SK-N-SH (cell line): ENCODE results near the gene RBBP8. TPM values are rescaled to one million over a fixed set of nuclear protein-coding genes. Genes with fewer than 3 reads are reported as not detected.

ENCODE experiments used
- CTCF ChIA-PET: fragments of 300-600, 350-600 bp; formaldehyde crosslinking; extraction: SDS; loops from one replicate; lab custom pipeline; 2021; lab: Yijun Ruan, JAX
- POLR2A ChIA-PET: fragments of 350-600 bp; sonication (Branson Sonifier 250); formaldehyde crosslinking; extraction: SDS; loops from one replicate; lab custom pipeline; 2020; ENCODE audit warnings: antibody characterized with exemption, inconsistent platforms; lab: Yijun Ruan, JAX
- DNase-seq: peaks from one replicate; pipeline ENCODE4 v3.0.0; 2012
- H2AFZ ChIP-seq: fragments of 200-600 bp; sonication (generic); 2 replicates; pipeline ENCODE4 v1.8.1; 2016; ENCODE audit warnings: antibody characterized with exemption, mild to moderate bottlenecking, low read depth
- H3F3A ChIP-seq: fragments of 200-600 bp; sonication (generic); replicated peaks from 2 replicates; pipeline ENCODE3; 2016; ENCODE audit warnings: antibody characterized with exemption, mild to moderate bottlenecking; ENCODE audit not compliant: insufficient read depth
- H3K27ac ChIP-seq, 2 experiments: fragments of 200-500 bp in 1 of 2; fragments of 200-600 bp in 1 of 2; sonication (Bioruptor generic) in 1 of 2; sonication (generic), shearing (Covaris generic) in 1 of 2; 2 replicates each; pipeline versions ENCODE4 v1.5.1 to v1.6.1; 2014 to 2016; ENCODE audit warnings: low read depth in 2 of 2, inconsistent platforms in 1 of 2, low read length in 1 of 2, mild to moderate bottlenecking in 1 of 2, mixed read lengths in 1 of 2
- H3K27me3 ChIP-seq: fragments of 200-600 bp; sonication (generic), shearing (Covaris generic); 2 replicates; pipeline ENCODE4 v1.6.1; 2016; ENCODE audit warnings: mixed run types; ENCODE audit not compliant: insufficient read depth
- H3K36me3 ChIP-seq, 2 experiments: fragments of 200-500 bp in 1 of 2; fragments of 200-600 bp in 1 of 2; sonication (Bioruptor generic) in 1 of 2; sonication (generic) in 1 of 2; replicated peaks in 1 of 2; 2 replicates each; pipeline versions ENCODE3 to v1.5.1; 2014 to 2016; ENCODE audit warnings: low read length in 1 of 2, mild to moderate bottlenecking in 1 of 2; ENCODE audit not compliant: insufficient read depth in 2 of 2, control insufficient read depth in 1 of 2
- H3K4me1 ChIP-seq, 2 experiments: fragments of 200-500 bp in 1 of 2; fragments of 200-600 bp in 1 of 2; sonication (Bioruptor generic) in 1 of 2; sonication (generic), shearing (Covaris generic) in 1 of 2; 2 replicates each; pipeline versions ENCODE4 v1.5.1 to v1.6.1; 2014 to 2016; ENCODE audit warnings: low read depth in 1 of 2, low read length in 1 of 2, mixed run types in 1 of 2; ENCODE audit not compliant: insufficient read depth in 2 of 2, control insufficient read depth in 1 of 2
- H3K4me2 ChIP-seq: fragments of 200-600 bp; sonication (generic), shearing (Covaris generic); 2 replicates; pipeline ENCODE4 v1.6.1; 2017; ENCODE audit warnings: mixed run types
- H3K4me3 ChIP-seq, 2 experiments: fragments of 200-500 bp in 1 of 2; fragments of 200-600 bp in 1 of 2; sonication (Bioruptor generic) in 1 of 2; sonication (generic), shearing (Covaris generic) in 1 of 2; 2 replicates each; pipeline versions ENCODE4 v1.5.1 to v1.8.1; 2014 to 2016; ENCODE audit warnings: low read depth in 2 of 2, inconsistent platforms in 1 of 2, low read length in 1 of 2, mild to moderate bottlenecking in 1 of 2, mixed read lengths in 1 of 2, moderate library complexity in 1 of 2
- H3K79me2 ChIP-seq: fragments of 200-600 bp; sonication (generic); 2 replicates; pipeline ENCODE4 v1.8.1; 2017; ENCODE audit warnings: mild to moderate bottlenecking; ENCODE audit not compliant: insufficient read depth
- H3K9ac ChIP-seq: fragments of 200-600 bp; sonication (generic); 2 replicates; pipeline ENCODE4 v1.6.1; 2017; ENCODE audit warnings: mixed run types
- H3K9me2 ChIP-seq: fragments of 200-600 bp; sonication (generic); 2 replicates; pipeline ENCODE4 v1.6.1; 2017; ENCODE audit warnings: mixed run types
- H3K9me3 ChIP-seq: fragments of 200-600 bp; sonication (generic); 2 replicates; pipeline ENCODE4 v1.6.1; 2017; ENCODE audit warnings: mixed run types, mild to moderate bottlenecking, moderate library complexity
- H4K20me1 ChIP-seq: fragments of 200-600 bp; sonication (generic); 2 replicates; pipeline ENCODE4 v1.6.1; 2017; ENCODE audit warnings: mild to moderate bottlenecking, mixed run types; ENCODE audit not compliant: insufficient read depth
- CTCF ChIP-seq: fragments of 200-600 bp; sonication (generic); IDR thresholded peaks from 2 replicates; pipeline ENCODE4 v1.6.1; 2017; ENCODE audit warnings: antibody characterized with exemption, mild to moderate bottlenecking, moderate library complexity
- ELF1 ChIP-seq: IDR thresholded peaks from 2 replicates; pipeline ENCODE4 v1.4.0; 2012
- EP300 ChIP-seq, 2 experiments: IDR thresholded peaks; 2 replicates each; pipeline versions ENCODE4 v1.4.0 to v1.6.1; 2012; ENCODE audit warnings: borderline replicate concordance in 1 of 2, low read depth in 1 of 2, low read length in 1 of 2
- EZH2phosphoT487 ChIP-seq: fragments of 200-600 bp; sonication (generic); IDR thresholded peaks from 2 replicates; pipeline ENCODE4 v1.6.1; 2017; ENCODE audit warnings: low read depth, mixed run types, mild to moderate bottlenecking, antibody characterized with exemption, moderate library complexity, borderline replicate concordance
- FOSL2 ChIP-seq: IDR thresholded peaks from 2 replicates; pipeline ENCODE4 v1.4.0; 2012; ENCODE audit warnings: low read depth, mild to moderate bottlenecking, moderate library complexity, borderline replicate concordance
- FOXJ3 ChIP-seq: sonication (generic); formaldehyde crosslinking; IDR thresholded peaks from 2 replicates; pipeline ENCODE4 v1.5.1; 2020; ENCODE audit warnings: mild to moderate bottlenecking, missing genetic modification reagents
- GATA2 ChIP-seq: sonication (generic); formaldehyde crosslinking; IDR thresholded peaks from 2 replicates; pipeline ENCODE4 v1.5.0; 2020; ENCODE audit warnings: mild to moderate bottlenecking, missing genetic modification reagents
- JUND ChIP-seq: IDR thresholded peaks from 2 replicates; pipeline ENCODE4 v1.4.0; 2012
- MAX ChIP-seq: IDR thresholded peaks from 2 replicates; pipeline ENCODE4 v1.4.0; 2012; ENCODE audit warnings: low read depth
- MEF2A ChIP-seq: IDR thresholded peaks from 2 replicates; pipeline ENCODE4 v1.4.0; 2012; ENCODE audit warnings: low read depth, borderline replicate concordance
- MXI1 ChIP-seq: IDR thresholded peaks from 2 replicates; pipeline ENCODE4 v1.6.1; 2012; ENCODE audit warnings: mild to moderate bottlenecking, low read depth, low read length, improper control_type of control experiment
- NFIC ChIP-seq: IDR thresholded peaks from 2 replicates; pipeline ENCODE4 v1.4.0; 2012; ENCODE audit warnings: borderline replicate concordance
- NRF1 ChIP-seq: IDR thresholded peaks from 2 replicates; pipeline ENCODE4 v1.6.1; 2012; ENCODE audit warnings: low read depth, mild to moderate bottlenecking, low read length
- TEAD4 ChIP-seq: IDR thresholded peaks from 2 replicates; pipeline ENCODE4 v1.4.0; 2012; ENCODE audit warnings: mild to moderate bottlenecking, borderline replicate concordance; ENCODE audit not compliant: insufficient read depth
- YY1 ChIP-seq: IDR thresholded peaks from 2 replicates; pipeline ENCODE4 v1.4.0; 2012; ENCODE audit warnings: low read depth, mild to moderate bottlenecking
- WGBS: methylation state at CpG from one replicate; pipeline ENCODE4 v1.1.6; 2017; ENCODE audit warnings: low lambda C conversion rate; 5-methylcytosine and 5-hydroxymethylcytosine counted together
- polyA plus RNA-seq, 3 experiments: library from polyadenylated mRNA; depleted of rRNA; stranded (reverse); fragments of >200 nt; gene quantifications; 2 replicates each; pipeline ENCODE4 v1.2.3, GENCODE V29; 2012
- TF ChIP-seq, protein P1 (sequence below): fragments of 150-350 bp; IDR thresholded peaks from 2 replicates; pipeline ENCODE4 v1.6.1; 2016; ENCODE audit warnings: mild to moderate bottlenecking, low read depth, low read length
- TF ChIP-seq, protein P2 (sequence below): IDR thresholded peaks from 2 replicates; pipeline ENCODE4; 2012
- TF ChIP-seq, protein P3 (sequence below): IDR thresholded peaks from 2 replicates; pipeline ENCODE4 v1.4.0; 2012; ENCODE audit warnings: low read depth, borderline replicate concordance
- TF ChIP-seq, protein P4 (sequence below): IDR thresholded peaks from 2 replicates; pipeline ENCODE4 v1.4.0; 2012; ENCODE audit warnings: low read depth, borderline replicate concordance

RBBP8 gene
- polyA plus RNA-seq, 1 of the 3 experiments (the other 2 are of a cell fraction) = 9.6 TPM

DNA sequence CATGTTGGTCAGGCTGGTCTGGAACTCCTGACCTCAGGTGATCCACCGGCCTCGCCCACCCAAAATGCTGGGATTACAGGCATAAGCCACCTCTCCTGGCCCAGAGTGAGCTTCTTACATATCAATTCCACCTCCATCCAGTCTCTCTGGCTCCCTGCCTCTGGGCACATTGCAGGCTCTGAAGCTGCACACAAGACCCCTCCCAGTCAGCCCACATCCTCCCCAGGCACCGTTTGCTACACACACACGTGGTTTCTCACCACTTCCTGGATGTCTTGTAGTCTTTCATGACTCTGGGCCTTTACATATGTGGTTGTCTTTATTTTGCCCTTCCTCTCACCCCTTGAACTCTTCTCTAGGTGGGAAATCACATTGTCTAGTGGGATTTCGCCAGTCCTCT is 138.2 kb downstream of the RBBP8 start:
- H2AFZ ChIP-seq = peak overlapping the region; percentile 18; the same call in 1 of the 2 replicates
- no peak overlapping the region for H3K4me3 ChIP-seq
- no peaks in the 10 kb centered on the region for H3K9me2 ChIP-seq
- no peaks in the 10 kb centered on the region for H3K36me3 ChIP-seq
- H3F3A ChIP-seq = no peaks in the 10 kb centered on the region
- 58% methylated on average over 3 of the region's 5 CpGs for WGBS
- ChIA-PET CTCF (no interaction called here), POLR2A (no interaction called here)
- H3K27me3 ChIP-seq = no peaks in the 10 kb centered on the region
- no peaks in the 10 kb centered on the region for H3K4me1 ChIP-seq
- H3K9me3 ChIP-seq = no peaks in the 10 kb centered on the region
- no peaks in the 10 kb centered on the region for H3K79me2 ChIP-seq
- no peak for TF ChIP-seq JUND
- TF ChIP-seq EZH2phosphoT487 = no peak
- TF ChIP-seq, all 33 proteins: peak for 0
- H3K4me2 ChIP-seq = no peak overlapping the region
- H3K9ac ChIP-seq = no peak overlapping the region
- no peak for DNase-seq
- no peaks in the 10 kb centered on the region for H4K20me1 ChIP-seq
- H3K27ac ChIP-seq = no peak overlapping the region

- no peaks in the 10 kb centered on the region for H4K20me1 ChIP-seq
- H3K9me3 ChIP-seq = no peaks in the 10 kb centered on the region
- no peaks in the 10 kb centered on the region for H3K9me2 ChIP-seq
- no peak overlapping the region for H2AFZ ChIP-seq
- no peaks in the 10 kb centered on the region for H3K36me3 ChIP-seq
- TF ChIP-seq FOXJ3 (CRISPR knock-in tag) = no peak
- TF ChIP-seq CTCF = no peak
- TF ChIP-seq, protein P1, sequence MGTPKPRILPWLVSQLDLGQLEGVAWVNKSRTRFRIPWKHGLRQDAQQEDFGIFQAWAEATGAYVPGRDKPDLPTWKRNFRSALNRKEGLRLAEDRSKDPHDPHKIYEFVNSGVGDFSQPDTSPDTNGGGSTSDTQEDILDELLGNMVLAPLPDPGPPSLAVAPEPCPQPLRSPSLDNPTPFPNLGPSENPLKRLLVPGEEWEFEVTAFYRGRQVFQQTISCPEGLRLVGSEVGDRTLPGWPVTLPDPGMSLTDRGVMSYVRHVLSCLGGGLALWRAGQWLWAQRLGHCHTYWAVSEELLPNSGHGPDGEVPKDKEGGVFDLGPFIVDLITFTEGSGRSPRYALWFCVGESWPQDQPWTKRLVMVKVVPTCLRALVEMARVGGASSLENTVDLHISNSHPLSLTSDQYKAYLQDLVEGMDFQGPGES = no peak
- TF ChIP-seq MXI1 = no peak
- TF ChIP-seq, protein P2, sequence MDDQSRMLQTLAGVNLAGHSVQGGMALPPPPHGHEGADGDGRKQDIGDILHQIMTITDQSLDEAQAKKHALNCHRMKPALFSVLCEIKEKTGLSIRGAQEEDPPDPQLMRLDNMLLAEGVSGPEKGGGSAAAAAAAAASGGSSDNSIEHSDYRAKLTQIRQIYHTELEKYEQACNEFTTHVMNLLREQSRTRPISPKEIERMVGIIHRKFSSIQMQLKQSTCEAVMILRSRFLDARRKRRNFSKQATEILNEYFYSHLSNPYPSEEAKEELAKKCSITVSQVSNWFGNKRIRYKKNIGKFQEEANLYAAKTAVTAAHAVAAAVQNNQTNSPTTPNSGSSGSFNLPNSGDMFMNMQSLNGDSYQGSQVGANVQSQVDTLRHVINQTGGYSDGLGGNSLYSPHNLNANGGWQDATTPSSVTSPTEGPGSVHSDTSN = no peak
- no peak for TF ChIP-seq FOSL2
- no peak for TF ChIP-seq NRF1
- TF ChIP-seq NFIC = no peak
- no peak for TF ChIP-seq ELF1
- no peak for TF ChIP-seq EZH2phosphoT487
- no peak for TF ChIP-seq MEF2A
- no peak for TF ChIP-seq EP300 (IDR thresholded peaks at IDR 0.05; ENCODE audit: borderline replicate concordance in 1 of 2, low read depth in 1 of 2, low read length in 1 of 2)
- no peak for TF ChIP-seq MAX
- TF ChIP-seq YY1 = no peak
- TF ChIP-seq GATA2 (CRISPR knock-in tag) = no peak
- TF ChIP-seq, protein P3, sequence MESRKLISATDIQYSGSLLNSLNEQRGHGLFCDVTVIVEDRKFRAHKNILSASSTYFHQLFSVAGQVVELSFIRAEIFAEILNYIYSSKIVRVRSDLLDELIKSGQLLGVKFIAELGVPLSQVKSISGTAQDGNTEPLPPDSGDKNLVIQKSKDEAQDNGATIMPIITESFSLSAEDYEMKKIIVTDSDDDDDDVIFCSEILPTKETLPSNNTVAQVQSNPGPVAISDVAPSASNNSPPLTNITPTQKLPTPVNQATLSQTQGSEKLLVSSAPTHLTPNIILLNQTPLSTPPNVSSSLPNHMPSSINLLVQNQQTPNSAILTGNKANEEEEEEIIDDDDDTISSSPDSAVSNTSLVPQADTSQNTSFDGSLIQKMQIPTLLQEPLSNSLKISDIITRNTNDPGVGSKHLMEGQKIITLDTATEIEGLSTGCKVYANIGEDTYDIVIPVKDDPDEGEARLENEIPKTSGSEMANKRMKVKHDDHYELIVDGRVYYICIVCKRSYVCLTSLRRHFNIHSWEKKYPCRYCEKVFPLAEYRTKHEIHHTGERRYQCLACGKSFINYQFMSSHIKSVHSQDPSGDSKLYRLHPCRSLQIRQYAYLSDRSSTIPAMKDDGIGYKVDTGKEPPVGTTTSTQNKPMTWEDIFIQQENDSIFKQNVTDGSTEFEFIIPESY = no peak
- no peak for TF ChIP-seq TEAD4
- TF ChIP-seq, protein P4, sequence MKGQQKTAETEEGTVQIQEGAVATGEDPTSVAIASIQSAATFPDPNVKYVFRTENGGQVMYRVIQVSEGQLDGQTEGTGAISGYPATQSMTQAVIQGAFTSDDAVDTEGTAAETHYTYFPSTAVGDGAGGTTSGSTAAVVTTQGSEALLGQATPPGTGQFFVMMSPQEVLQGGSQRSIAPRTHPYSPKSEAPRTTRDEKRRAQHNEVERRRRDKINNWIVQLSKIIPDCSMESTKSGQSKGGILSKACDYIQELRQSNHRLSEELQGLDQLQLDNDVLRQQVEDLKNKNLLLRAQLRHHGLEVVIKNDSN = no peak
- H3F3A ChIP-seq = no peaks in the 10 kb centered on the region
- DNase-seq = no peak
- ChIA-PET CTCF (no interaction called here), POLR2A (no interaction called here)
- WGBS = 89% methylated on average over 6 of the region's 9 CpGs
- no peak overlapping the region for H3K4me2 ChIP-seq
- H3K9ac ChIP-seq = no peak overlapping the region
- no peaks in the 10 kb centered on the region for H3K79me2 ChIP-seq
- no peaks in the 10 kb centered on the region for H3K27me3 ChIP-seq
- no peak overlapping the region for H3K4me3 ChIP-seq
- H3K27ac ChIP-seq = no peak overlapping the region
- H3K4me1 ChIP-seq = no peaks in the 10 kb centered on the region
Measured at GRCh38 chr18:23072079-23072478, 139.0 kb downstream of the RBBP8 start.
